NCI-H187 (cell line): ENCODE measurements around the gene TIAM1.

ENCODE experiments used
- DNase-seq, 2 experiments: peaks; one replicate each; lab custom pipeline; 2025; lab: John Stamatoyannopoulos, UW

TIAM1 gene

GRCh38 chr21:31078216-31078615 lies 265.8 kb downstream of the TIAM1 start:
- DNase-seq: no peak

- no peak for DNase-seq
Measured at GRCh38 chr21:31075848-31076247, 268.2 kb downstream of the TIAM1 start.

GRCh38 chr21:31072533-31072932 lies 271.5 kb downstream of the TIAM1 start:
- no peak for DNase-seq
